Measurements from ENCODE around the gene FBXO31. TPM values are rescaled to one million over a fixed set of nuclear protein-coding genes. Genes with fewer than 3 reads are reported as not detected.

Gene FBXO31
- total RNA-seq, 2 donors from 2014 or later, result 57.9 to 161 TPM

GRCh38 chr16:87374313-87374712 lies 9.3 kb downstream of the FBXO31 start:
- no peak overlapping the region for H3K4me3 ChIP-seq
- no peaks in the 10 kb centered on the region for H3K9me3 ChIP-seq
- H3K27me3 ChIP-seq (replicated peaks; ENCODE audit: insufficient read depth), result no peaks in the 10 kb centered on the region
- ATAC-seq (ENCODE audit: insufficient number of reproducible peaks, low FRiP score, low read depth), result no peak
- no peak for TF ChIP-seq CTCF (IDR thresholded peaks at IDR 0.05)
- no peak overlapping the region for H3K27ac ChIP-seq
- H3K36me3 ChIP-seq, result no peaks in the 10 kb centered on the region
- no peak for DNase-seq (ENCODE audit: low spot score)
- H3K4me1 ChIP-seq (ENCODE audit: control insufficient read depth in 1 of 2, low read depth in 2 of 2), result peaks cover 8 to 54% of the 10 kb centered on the region in 2 donors

GRCh38 chr16:87372305-87372704 lies 11.3 kb downstream of the FBXO31 start:
- no peaks in the 10 kb centered on the region for H3K9me3 ChIP-seq
- H3K36me3 ChIP-seq, result no peaks in the 10 kb centered on the region
- DNase-seq (ENCODE audit: low spot score) (no peak), ATAC-seq (ENCODE audit: insufficient number of reproducible peaks, low FRiP score, low read depth) (no peak)
- H3K4me3 ChIP-seq, result no peak overlapping the region
- peaks cover 9 to 59% of the 10 kb centered on the region in 2 donors for H3K4me1 ChIP-seq (ENCODE audit: control insufficient read depth in 1 of 2, low read depth in 2 of 2)
- H3K27ac ChIP-seq, result no peak overlapping the region
- no peaks in the 10 kb centered on the region for H3K27me3 ChIP-seq (replicated peaks; ENCODE audit: insufficient read depth)
- TF ChIP-seq CTCF (IDR thresholded peaks at IDR 0.05), result no peak

GRCh38 chr16:87371261-87371866 lies 12.2 kb downstream of the FBXO31 start:
- Histone ChIP-seq H3K4me1 (ENCODE audit: control insufficient read depth in 1 of 2, low read depth in 2 of 2) (peaks cover 9 to 55% of the 10 kb centered on the region in 2 donors), H3K9me3 (no peaks in the 10 kb centered on the region), H3K27me3 (replicated peaks; ENCODE audit: insufficient read depth) (no peaks in the 10 kb centered on the region), H3K36me3 (no peaks in the 10 kb centered on the region), H3K4me3 (no peak overlapping the region), H3K27ac (no peak overlapping the region)
- no peak for TF ChIP-seq CTCF (IDR thresholded peaks at IDR 0.05)
- no peak for ATAC-seq (ENCODE audit: insufficient number of reproducible peaks, low FRiP score, low read depth)
- no peak for DNase-seq (ENCODE audit: low spot score)

- H3K27ac ChIP-seq, result no peak overlapping the region
- peaks cover 3 to 41% of the 10 kb centered on the region in 2 donors for H3K4me1 ChIP-seq (ENCODE audit: control insufficient read depth in 1 of 2, low read depth in 2 of 2)
- ATAC-seq (ENCODE audit: insufficient number of reproducible peaks, low FRiP score, low read depth), result no peak
- H3K27me3 ChIP-seq (replicated peaks; ENCODE audit: insufficient read depth), result no peaks in the 10 kb centered on the region
- no peaks in the 10 kb centered on the region for H3K9me3 ChIP-seq
- no peak overlapping the region for H3K4me3 ChIP-seq
- H3K36me3 ChIP-seq, result no peaks in the 10 kb centered on the region
- no peak for TF ChIP-seq CTCF (IDR thresholded peaks at IDR 0.05)
- DNase-seq (ENCODE audit: low spot score), result no peak
These were observed 13.5 kb downstream of the FBXO31 start for GRCh38 chr16:87369796-87370719.

- Histone ChIP-seq H3K9me3 (no peaks in the 10 kb centered on the region), H3K4me1 (ENCODE audit: control insufficient read depth in 1 of 2, low read depth in 2 of 2) (peaks cover 7 to 38% of the 10 kb centered on the region in 2 donors), H3K36me3 (no peaks in the 10 kb centered on the region), H3K27ac (no peak overlapping the region), H3K27me3 (replicated peaks; ENCODE audit: insufficient read depth) (no peaks in the 10 kb centered on the region), H3K4me3 (no peak overlapping the region)
- ATAC-seq (ENCODE audit: insufficient number of reproducible peaks, low FRiP score, low read depth) (no peak), DNase-seq (ENCODE audit: low spot score) (no peak)
- no peak for TF ChIP-seq CTCF (IDR thresholded peaks at IDR 0.05)
These were observed 14.3 kb downstream of the FBXO31 start for GRCh38 chr16:87369117-87369765.

Data from thoracic aorta (tissue), 2 donors.